Suprapubic skin (tissue), 4 donors: ENCODE measurements around the gene PRDM5. TPM values are rescaled to one million over a fixed set of nuclear protein-coding genes. Genes with fewer than 3 reads are reported as not detected.

Experiments used
- DNase-seq, 2 donors: peaks; one replicate each; pipeline ENCODE4 v3.0.0-alpha.2; 2019; ENCODE audit warnings: low spot score in 2 of 2
- H3K27ac ChIP-seq: fragments of 200-600 bp; sonication (generic); one replicate; pipeline ENCODE4 v1.5.1; 2019
- H3K27me3 ChIP-seq: fragments of 200-600 bp; sonication (generic); one replicate; pipeline ENCODE4 v1.5.1; 2019
- H3K36me3 ChIP-seq: fragments of 200-600 bp; sonication (generic); one replicate; pipeline ENCODE4 v1.5.1; 2019
- H3K4me1 ChIP-seq: fragments of 200-600 bp; sonication (generic); one replicate; pipeline ENCODE4 v1.5.1; 2019
- H3K4me3 ChIP-seq: fragments of 200-600 bp; sonication (generic); one replicate; pipeline ENCODE4 v1.5.1; 2019; ENCODE audit warnings: mild to moderate bottlenecking
- H3K9me3 ChIP-seq: fragments of 200-600 bp; sonication (generic); one replicate; pipeline ENCODE4 v1.5.1; 2019
- CTCF ChIP-seq, 2 donors: fragments of 200-600 bp in 1 of 2; fragments of 450-650 bp in 1 of 2; sonication (generic) in 1 of 2; IDR thresholded peaks; one replicate each; pipeline ENCODE4 v1.5.1; 2016 to 2019; ENCODE audit warnings: antibody characterized with exemption in 2 of 2, mild to moderate bottlenecking in 1 of 2, moderate library complexity in 1 of 2
- EP300 ChIP-seq: sonication (generic); formaldehyde crosslinking; IDR thresholded peaks from one replicate; pipeline ENCODE4 v1.6.1; 2017; ENCODE audit warnings: antibody characterized with exemption
- POLR2A ChIP-seq, 2 donors: fragments of 450-650 bp; IDR thresholded peaks; one replicate each; pipeline ENCODE4 v1.6.1; 2017; ENCODE audit warnings: antibody characterized with exemption in 2 of 2, mild to moderate bottlenecking in 2 of 2, moderate library complexity in 2 of 2
- POLR2AphosphoS5 ChIP-seq, 3 donors: sonication (generic); formaldehyde crosslinking; IDR thresholded peaks; one replicate each; pipeline ENCODE4 v1.6.1; 2017; ENCODE audit warnings: antibody characterized with exemption in 3 of 3
- WGBS: methylation state at CpG from one replicate; pipeline ENCODE4 v1.1.5; 2018; 5-methylcytosine and 5-hydroxymethylcytosine counted together
- total RNA-seq, 4 donors: library from RNA; depleted of rRNA; stranded (reverse); fragments of >200 nt; gene quantifications; one replicate each; pipeline ENCODE4 v1.1.0, GENCODE V29; 2016

The PRDM5 gene
- total RNA-seq, 4 donors from 2014 or later = 3.0 to 12.0 (median 4.5) TPM

DNA sequence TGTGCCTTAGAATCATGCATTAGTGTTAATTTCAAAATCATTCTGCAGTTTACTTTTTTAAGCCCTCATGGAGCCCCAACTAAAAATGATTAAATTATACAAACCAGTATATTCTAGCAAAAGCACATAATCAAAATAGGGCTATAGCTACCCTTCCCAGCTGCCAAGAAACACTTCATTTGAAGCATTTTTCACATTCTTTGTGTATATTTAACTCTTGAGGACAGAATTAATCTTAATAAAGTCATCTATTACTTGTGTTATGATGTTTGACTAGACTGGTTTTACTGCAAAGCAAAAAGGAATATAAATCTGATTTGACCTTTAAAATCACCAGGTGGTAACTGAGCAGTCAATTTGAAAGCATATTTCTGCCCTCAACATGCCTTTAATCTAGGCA lies 145.1 kb downstream of the PRDM5 start:
- Histone ChIP-seq H3K9me3 (no peaks in the 10 kb centered on the region), H3K36me3 (no peaks in the 10 kb centered on the region), H3K4me1 (no peaks in the 10 kb centered on the region), H3K4me3 (no peak overlapping the region), H3K27me3 (no peaks in the 10 kb centered on the region), H3K27ac (no peak overlapping the region)
- DNase-seq = no peak
- TF ChIP-seq CTCF (IDR thresholded peaks at IDR 0.05) (no peak), POLR2AphosphoS5 (IDR thresholded peaks at IDR 0.05) (no peak), EP300 (no peak), POLR2A (IDR thresholded peaks at IDR 0.05) (no peak)

GRCh38 chr4:120775431-120775830 lies 147.1 kb downstream of the PRDM5 start:
- Histone ChIP-seq H3K4me3 (no peak overlapping the region), H3K4me1 (no peaks in the 10 kb centered on the region), H3K36me3 (no peaks in the 10 kb centered on the region), H3K27me3 (no peaks in the 10 kb centered on the region), H3K27ac (no peak overlapping the region), H3K9me3 (no peaks in the 10 kb centered on the region)
- no peak for DNase-seq
- TF ChIP-seq POLR2AphosphoS5 (IDR thresholded peaks at IDR 0.05) (no peak), CTCF (IDR thresholded peaks at IDR 0.05) (no peak), EP300 (no peak), POLR2A (IDR thresholded peaks at IDR 0.05) (no peak)

DNA sequence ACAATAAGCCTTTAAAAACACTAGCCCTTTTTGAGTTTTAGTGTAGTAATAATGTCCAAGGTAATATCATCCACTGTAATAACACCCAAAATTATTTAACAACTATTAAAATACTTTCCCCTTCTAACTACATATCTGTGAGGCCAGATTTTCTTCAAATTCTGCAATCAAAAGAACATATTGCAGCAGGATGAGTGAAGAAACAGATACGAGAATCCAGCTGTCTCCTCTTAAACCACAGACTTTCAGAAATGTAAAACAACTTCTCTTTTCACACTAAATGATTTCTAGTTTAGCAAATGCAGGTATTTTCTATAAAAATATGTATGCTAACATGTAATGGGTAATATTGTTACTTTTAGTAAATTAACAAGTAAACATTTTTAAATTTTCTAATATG lies 148.9 kb downstream of the PRDM5 start:
- H3K9me3 ChIP-seq = no peaks in the 10 kb centered on the region
- DNase-seq = no peak
- no peak for TF ChIP-seq EP300
- TF ChIP-seq CTCF (IDR thresholded peaks at IDR 0.05) = no peak
- no peak for TF ChIP-seq POLR2A (IDR thresholded peaks at IDR 0.05)
- no peak for TF ChIP-seq POLR2AphosphoS5 (IDR thresholded peaks at IDR 0.05)
- H3K36me3 ChIP-seq = no peaks in the 10 kb centered on the region
- H3K27ac ChIP-seq = no peak overlapping the region
- no peaks in the 10 kb centered on the region for H3K4me1 ChIP-seq
- WGBS = 71% methylated on average over 1 of the region's 1 CpG
- no peaks in the 10 kb centered on the region for H3K27me3 ChIP-seq
- H3K4me3 ChIP-seq = no peak overlapping the region

- Histone ChIP-seq H3K4me1 (no peaks in the 10 kb centered on the region), H3K27me3 (no peaks in the 10 kb centered on the region), H3K27ac (no peak overlapping the region), H3K36me3 (no peaks in the 10 kb centered on the region), H3K9me3 (no peaks in the 10 kb centered on the region), H3K4me3 (no peak overlapping the region)
- DNase-seq = no peak
- WGBS = 92% methylated on average over 2 of the region's 2 CpGs
- TF ChIP-seq POLR2A (IDR thresholded peaks at IDR 0.05) = no peak
- TF ChIP-seq CTCF (IDR thresholded peaks at IDR 0.05) = no peak
- no peak for TF ChIP-seq EP300
- no peak for TF ChIP-seq POLR2AphosphoS5 (IDR thresholded peaks at IDR 0.05)
Measured at GRCh38 chr4:120771907-120772306, 150.6 kb downstream of the PRDM5 start.

DNA sequence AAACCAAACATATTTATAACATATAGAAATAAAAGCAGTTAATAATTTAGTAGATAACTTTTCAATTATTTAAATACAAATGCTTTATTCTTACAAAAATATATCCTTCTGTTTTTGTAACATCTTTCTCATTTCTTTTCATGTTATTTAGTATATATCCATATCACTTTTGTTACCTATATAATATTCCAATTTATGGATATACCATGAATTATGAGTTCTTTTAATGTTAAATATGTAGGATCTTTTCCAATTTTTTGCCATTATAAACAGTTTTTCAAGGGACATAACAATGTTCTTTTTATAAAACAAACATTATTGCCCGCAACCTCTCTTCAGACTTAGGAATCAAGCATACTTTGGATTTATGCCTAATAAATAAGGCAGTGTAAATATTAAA lies 151.6 kb downstream of the PRDM5 start:
- no peak for TF ChIP-seq CTCF (IDR thresholded peaks at IDR 0.05)
- TF ChIP-seq POLR2AphosphoS5 (IDR thresholded peaks at IDR 0.05) = no peak
- no peak for TF ChIP-seq POLR2A (IDR thresholded peaks at IDR 0.05)
- TF ChIP-seq EP300 = no peak
- no peaks in the 10 kb centered on the region for H3K27me3 ChIP-seq
- no peak overlapping the region for H3K4me3 ChIP-seq
- no peaks in the 10 kb centered on the region for H3K36me3 ChIP-seq
- H3K4me1 ChIP-seq = no peaks in the 10 kb centered on the region
- no peak overlapping the region for H3K27ac ChIP-seq
- 100% methylated on average over 1 of the region's 1 CpG for WGBS
- no peaks in the 10 kb centered on the region for H3K9me3 ChIP-seq
- no peak for DNase-seq
